Neural progenitor cell (in vitro differentiated cells): ENCODE measurements around the gene TMEM114. TPM values are rescaled to one million over a fixed set of nuclear protein-coding genes. Genes with fewer than 3 reads are reported as not detected.

Experiments used
- DNase-seq: peaks from one replicate; pipeline ENCODE4 v3.0.0-alpha.2; 2016; ENCODE audit warnings: low spot score
- H2AFZ ChIP-seq: fragments of 200-600 bp; sonication (generic); replicated peaks from 2 replicates; pipeline ENCODE4 v1.6.1; 2016; ENCODE audit warnings: antibody characterized with exemption
- H3F3A ChIP-seq: fragments of 200-600 bp; sonication (generic); 2 replicates; pipeline ENCODE4 v1.6.1; 2016; ENCODE audit warnings: antibody characterized with exemption, low read depth
- H3K27ac ChIP-seq: fragments of 200-600 bp; sonication (generic); 2 replicates; pipeline ENCODE4 v1.5.1; 2016; ENCODE audit warnings: mild to moderate bottlenecking
- H3K27me3 ChIP-seq: fragments of 200-600 bp; sonication (generic); 2 replicates; pipeline ENCODE4 v1.6.1; 2016; ENCODE audit warnings: mild to moderate bottlenecking, moderate library complexity
- H3K36me3 ChIP-seq: fragments of 200-600 bp; sonication (generic); 2 replicates; pipeline ENCODE4 v1.5.1; 2016
- H3K4me1 ChIP-seq: fragments of 200-600 bp; sonication (generic); 2 replicates; pipeline ENCODE4 v1.6.1; 2016; ENCODE audit warnings: mixed run types
- H3K4me2 ChIP-seq: fragments of 200-600 bp; sonication (generic); 2 replicates; pipeline ENCODE4 v1.6.1; 2016
- H3K4me3 ChIP-seq: fragments of 200-600 bp; sonication (generic); 2 replicates; pipeline ENCODE4 v1.5.1; 2016
- H3K79me2 ChIP-seq: fragments of 200-600 bp; sonication (generic); 2 replicates; pipeline ENCODE4 v1.6.1; 2016; ENCODE audit warnings: low read depth
- H3K9ac ChIP-seq: fragments of 200-600 bp; sonication (generic); 2 replicates; pipeline ENCODE4 v1.6.1; 2016
- H3K9me3 ChIP-seq: fragments of 200-600 bp; sonication (generic); 2 replicates; pipeline ENCODE4 v1.5.1; 2016; ENCODE audit warnings: low read depth
- H4K20me1 ChIP-seq: fragments of 200-600 bp; sonication (generic); 2 replicates; pipeline ENCODE4 v1.6.1; 2016; ENCODE audit warnings: low read depth
- H3K27ac Mint-ChIP-seq: 3 replicates; pipeline ENCODE4 v1.8.0; 2021; ENCODE audit warnings: mixed read lengths
- H3K27me3 Mint-ChIP-seq: 2 replicates; pipeline ENCODE4 v1.8.0; 2022; ENCODE audit warnings: low read depth, mild to moderate bottlenecking, inconsistent platforms, moderate library complexity, mixed read lengths; ENCODE audit not compliant: insufficient read depth
- H3K36me3 Mint-ChIP-seq: 3 replicates; pipeline ENCODE4 v1.8.0; 2021; ENCODE audit warnings: mixed read lengths
- H3K4me1 Mint-ChIP-seq: 3 replicates; pipeline ENCODE4 v1.8.0; 2021; ENCODE audit warnings: mixed read lengths
- H3K4me3 Mint-ChIP-seq: 3 replicates; pipeline ENCODE4 v1.8.0; 2021; ENCODE audit warnings: mild to moderate bottlenecking, moderate library complexity, mixed read lengths
- H3K9me3 Mint-ChIP-seq: 3 replicates; pipeline ENCODE4 v1.8.0; 2020; ENCODE audit warnings: mixed read lengths
- EZH2 ChIP-seq: fragments of 200-600 bp; sonication (generic); IDR thresholded peaks from 2 replicates; pipeline ENCODE4 v1.6.1; 2017; ENCODE audit warnings: antibody characterized with exemption, mild to moderate bottlenecking, moderate library complexity
- EZH2phosphoT487 ChIP-seq: fragments of 200-600 bp; sonication (generic); IDR thresholded peaks from 2 replicates; pipeline ENCODE4 v1.6.1; 2017; ENCODE audit warnings: antibody characterized with exemption
- total RNA-seq: library from RNA; depleted of rRNA; stranded (reverse); fragments of >200 nt; gene quantifications from 2 replicates; pipeline ENCODE4 v1.2.3, GENCODE V29; 2015; ENCODE audit warnings: low replicate concordance
- TF ChIP-seq, protein P1 (sequence below): fragments of 200-600 bp; sonication (generic); IDR thresholded peaks from 2 replicates; pipeline ENCODE4 v1.5.1; 2017; ENCODE audit warnings: antibody characterized with exemption, mild to moderate bottlenecking

TMEM114 gene
- total RNA-seq, 1 donor from 2014 or later: not detected

DNA sequence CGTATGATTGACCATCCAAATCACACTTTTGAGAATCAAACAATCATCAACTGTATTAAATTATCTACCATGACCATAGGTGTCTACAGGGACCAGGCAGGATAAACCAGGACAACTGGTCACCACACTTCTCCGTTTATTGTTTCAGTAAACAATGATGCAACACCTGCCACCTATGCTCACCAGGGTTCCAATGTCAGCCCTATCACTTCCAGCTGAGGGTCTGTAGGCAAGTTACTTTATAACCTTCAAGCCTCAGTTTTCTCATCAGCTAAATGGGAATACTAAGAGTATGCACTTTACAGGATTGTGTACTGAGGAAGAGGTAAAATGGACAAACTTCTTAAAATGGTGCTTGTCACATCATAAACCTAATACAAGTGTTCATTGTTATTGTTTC, 14.9 kb downstream of the TMEM114 start:
- Histone ChIP-seq H3F3A (no peaks in the 10 kb centered on the region), H2AFZ (no peak overlapping the region), H3K36me3 (no peaks in the 10 kb centered on the region), H3K4me1 (peaks cover 18% of the 10 kb centered on the region), H3K27me3 (no peaks in the 10 kb centered on the region), H3K9ac (no peak overlapping the region), H4K20me1 (no peaks in the 10 kb centered on the region), H3K4me2 (no peak overlapping the region), H3K4me3 (no peak overlapping the region), H3K27ac (no peak overlapping the region), H3K9me3 (no peaks in the 10 kb centered on the region), H3K79me2 (no peaks in the 10 kb centered on the region)
- TF ChIP-seq, protein P1, sequence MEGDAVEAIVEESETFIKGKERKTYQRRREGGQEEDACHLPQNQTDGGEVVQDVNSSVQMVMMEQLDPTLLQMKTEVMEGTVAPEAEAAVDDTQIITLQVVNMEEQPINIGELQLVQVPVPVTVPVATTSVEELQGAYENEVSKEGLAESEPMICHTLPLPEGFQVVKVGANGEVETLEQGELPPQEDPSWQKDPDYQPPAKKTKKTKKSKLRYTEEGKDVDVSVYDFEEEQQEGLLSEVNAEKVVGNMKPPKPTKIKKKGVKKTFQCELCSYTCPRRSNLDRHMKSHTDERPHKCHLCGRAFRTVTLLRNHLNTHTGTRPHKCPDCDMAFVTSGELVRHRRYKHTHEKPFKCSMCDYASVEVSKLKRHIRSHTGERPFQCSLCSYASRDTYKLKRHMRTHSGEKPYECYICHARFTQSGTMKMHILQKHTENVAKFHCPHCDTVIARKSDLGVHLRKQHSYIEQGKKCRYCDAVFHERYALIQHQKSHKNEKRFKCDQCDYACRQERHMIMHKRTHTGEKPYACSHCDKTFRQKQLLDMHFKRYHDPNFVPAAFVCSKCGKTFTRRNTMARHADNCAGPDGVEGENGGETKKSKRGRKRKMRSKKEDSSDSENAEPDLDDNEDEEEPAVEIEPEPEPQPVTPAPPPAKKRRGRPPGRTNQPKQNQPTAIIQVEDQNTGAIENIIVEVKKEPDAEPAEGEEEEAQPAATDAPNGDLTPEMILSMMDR: no peak
- TF ChIP-seq EZH2phosphoT487 (no peak), EZH2 (no peak)
- Mint-ChIP-seq H3K9me3 (no peaks in the 10 kb centered on the region), H3K27me3 (peaks cover 16% of the 10 kb centered on the region), H3K4me3 (no peak overlapping the region), H3K36me3 (no peaks in the 10 kb centered on the region), H3K27ac (no peak overlapping the region), H3K4me1 (peaks cover 32% of the 10 kb centered on the region)
- DNase-seq: no peak

DNA sequence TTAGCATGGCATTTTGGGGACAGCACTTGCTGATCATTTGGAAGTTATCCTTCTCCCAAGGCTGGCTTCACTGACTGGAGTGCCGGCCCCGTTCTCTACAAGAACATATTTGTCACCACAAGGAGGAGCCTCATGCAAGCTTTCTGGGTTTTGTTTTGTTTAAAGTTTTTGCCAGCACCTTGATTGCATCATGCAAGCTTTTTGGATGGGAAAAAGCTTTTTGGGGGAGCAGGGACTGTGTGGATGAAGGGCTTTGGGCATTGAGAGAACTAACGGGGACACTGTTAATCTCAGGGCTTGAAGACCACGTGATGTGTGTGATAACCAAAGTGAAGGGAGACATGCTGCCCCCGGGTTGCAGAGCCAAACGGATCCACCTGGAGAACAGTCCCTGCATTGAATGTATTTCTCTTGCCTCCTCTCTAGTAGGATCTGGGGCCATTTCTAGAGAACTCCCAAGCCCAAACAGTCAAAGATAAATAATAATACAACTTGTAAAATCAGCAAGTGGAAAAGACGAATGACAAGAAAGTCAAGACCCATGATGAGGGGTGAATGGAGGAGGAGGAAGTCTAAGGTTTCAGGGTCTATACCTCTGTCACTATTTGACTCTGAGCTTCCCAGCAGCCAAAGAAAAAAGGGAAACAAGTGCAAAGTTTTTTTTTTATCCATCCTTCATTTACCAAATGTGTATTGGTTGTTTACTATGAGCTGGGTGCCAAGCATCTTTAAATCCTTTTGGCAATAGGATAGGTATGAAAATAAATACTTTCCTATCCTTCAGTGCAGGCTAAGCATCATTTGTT, 17.2 kb downstream of the TMEM114 start:
- Mint-ChIP-seq H3K27ac (peak overlapping the region; percentile 99), H3K4me3 (no peak overlapping the region), H3K36me3 (no peaks in the 10 kb centered on the region), H3K4me1 (peaks cover 47% of the 10 kb centered on the region), H3K27me3 (peaks cover 11% of the 10 kb centered on the region), H3K9me3 (no peaks in the 10 kb centered on the region)
- Histone ChIP-seq H3K4me3 (no peak overlapping the region), H3K79me2 (no peaks in the 10 kb centered on the region), H4K20me1 (no peaks in the 10 kb centered on the region), H3K4me1 (peaks cover 18% of the 10 kb centered on the region), H3K36me3 (no peaks in the 10 kb centered on the region), H3K9me3 (no peaks in the 10 kb centered on the region), H3F3A (peaks cover 9% of the 10 kb centered on the region), H2AFZ (peak overlapping the region; percentile 6), H3K4me2 (no peak overlapping the region), H3K9ac (no peak overlapping the region), H3K27ac (no peak overlapping the region), H3K27me3 (no peaks in the 10 kb centered on the region)
- peak; percentile 68 for DNase-seq
- no peak for TF ChIP-seq EZH2phosphoT487
- TF ChIP-seq, protein P1: peak; percentile 69
- no peak for TF ChIP-seq EZH2

DNA sequence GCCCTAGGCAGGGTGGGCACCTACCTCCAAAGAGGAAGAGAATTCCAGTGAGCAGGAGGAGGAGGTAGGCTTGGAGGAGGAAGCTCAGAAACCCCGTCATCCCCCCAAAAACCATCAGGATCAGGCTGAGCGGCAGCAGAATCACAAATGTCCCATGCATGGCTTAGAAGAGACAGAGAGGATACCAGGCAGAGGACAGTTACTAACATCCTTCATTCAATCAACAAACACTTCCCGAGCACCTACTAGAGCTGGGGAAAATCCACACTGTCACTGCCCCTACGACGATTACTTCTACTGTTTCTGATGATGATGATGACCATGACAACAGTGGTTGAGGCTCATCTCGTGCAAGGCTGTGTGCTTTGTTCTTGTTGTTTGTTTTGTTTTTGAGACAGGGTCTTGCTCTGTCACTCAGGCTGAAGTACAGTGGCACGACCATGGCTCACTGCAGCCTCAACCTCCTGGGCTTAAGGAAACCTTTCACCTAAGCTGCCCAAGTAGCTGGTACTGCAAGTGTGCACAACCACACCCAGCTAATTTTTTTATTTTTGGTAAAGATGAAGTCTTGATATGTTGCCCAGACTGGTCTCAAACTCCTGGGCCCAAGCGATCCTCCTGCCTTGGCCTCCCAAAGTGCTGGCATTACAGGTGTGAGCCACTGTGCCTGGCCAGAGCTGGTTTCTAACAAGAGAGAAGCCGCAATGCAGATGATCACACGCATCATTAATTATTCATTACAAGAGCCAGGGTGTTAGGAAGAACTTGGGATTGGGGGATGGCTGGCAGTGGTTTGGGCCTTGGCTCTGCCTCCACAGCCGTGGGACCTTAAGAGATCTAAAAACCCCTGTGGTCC, 18.0 kb downstream of the TMEM114 start:
- peaks cover 18% of the 10 kb centered on the region for H3K4me1 ChIP-seq
- no peak overlapping the region for H3K4me3 ChIP-seq
- no peaks in the 10 kb centered on the region for H3K79me2 ChIP-seq
- Mint-ChIP-seq H3K36me3 (no peaks in the 10 kb centered on the region), H3K4me1 (peaks cover 45% of the 10 kb centered on the region), H3K4me3 (peak overlapping the region; percentile 2), H3K27ac (peak overlapping the region; percentile 99), H3K9me3 (no peaks in the 10 kb centered on the region), H3K27me3 (peaks cover 19% of the 10 kb centered on the region)
- H2AFZ ChIP-seq: peak overlapping the region; percentile 6
- DNase-seq: no peak
- H3F3A ChIP-seq: peaks cover 9% of the 10 kb centered on the region
- H3K4me2 ChIP-seq: peak overlapping the region; percentile 54
- H3K9ac ChIP-seq: no peak overlapping the region
- no peaks in the 10 kb centered on the region for H3K27me3 ChIP-seq
- H3K9me3 ChIP-seq: no peaks in the 10 kb centered on the region
- TF ChIP-seq EZH2: no peak
- TF ChIP-seq, protein P1: no peak
- no peak for TF ChIP-seq EZH2phosphoT487
- H3K36me3 ChIP-seq: no peaks in the 10 kb centered on the region
- no peaks in the 10 kb centered on the region for H4K20me1 ChIP-seq
- H3K27ac ChIP-seq: no peak overlapping the region
